Activated naive CD4-positive, alpha-beta T cell treated with anti-CD3 and anti-CD28 coated beads for 36 hours (primary cell): ENCODE measurements around the gene CDC42EP3. TPM values are rescaled to one million over a fixed set of nuclear protein-coding genes. Genes with fewer than 3 reads are reported as not detected.

Experiments used
- CTCF ChIA-PET: fragments of 350-600 bp; sonication (Branson Sonifier 250); formaldehyde crosslinking; loops from one replicate; lab custom pipeline; 2021; ENCODE audit warnings: antibody characterized with exemption; lab: Charles Lee
- DNase-seq: peaks from one replicate; pipeline ENCODE4 v3.0.0-alpha.2; 2020
- H3K27ac Mint-ChIP-seq: one replicate; pipeline ENCODE4 v1.8.0; 2021; ENCODE audit warnings: mild to moderate bottlenecking, mixed read lengths
- H3K27me3 Mint-ChIP-seq: one replicate; pipeline ENCODE4 v1.8.0; 2021; ENCODE audit warnings: low read depth, mixed read lengths
- H3K36me3 Mint-ChIP-seq: one replicate; pipeline ENCODE4 v1.8.0; 2021; ENCODE audit warnings: low read depth, mixed read lengths
- H3K4me1 Mint-ChIP-seq: one replicate; pipeline ENCODE4 v1.8.0; 2021; ENCODE audit warnings: low read depth, mixed read lengths
- H3K4me3 Mint-ChIP-seq: one replicate; pipeline ENCODE4 v1.8.0; 2021; ENCODE audit warnings: mild to moderate bottlenecking, moderate library complexity, mixed read lengths
- H3K9me3 Mint-ChIP-seq: one replicate; pipeline ENCODE4 v1.8.0; 2021; ENCODE audit warnings: mixed read lengths
- intact Hi-C: fragments of 100-400 bp; cut with micrococcal nuclease; formaldehyde crosslinking; loops from one replicate; pipeline ENCODE4 v1.15.1; 2023
- total RNA-seq, 2 experiments: library from RNA; stranded (reverse); gene quantifications; one replicate each; pipeline ENCODE4 v1.2.3, GENCODE V29; 2021

Gene CDC42EP3
- total RNA-seq, 2 experiments from 2014 or later, result 8.5 to 9.4 TPM

DNA sequence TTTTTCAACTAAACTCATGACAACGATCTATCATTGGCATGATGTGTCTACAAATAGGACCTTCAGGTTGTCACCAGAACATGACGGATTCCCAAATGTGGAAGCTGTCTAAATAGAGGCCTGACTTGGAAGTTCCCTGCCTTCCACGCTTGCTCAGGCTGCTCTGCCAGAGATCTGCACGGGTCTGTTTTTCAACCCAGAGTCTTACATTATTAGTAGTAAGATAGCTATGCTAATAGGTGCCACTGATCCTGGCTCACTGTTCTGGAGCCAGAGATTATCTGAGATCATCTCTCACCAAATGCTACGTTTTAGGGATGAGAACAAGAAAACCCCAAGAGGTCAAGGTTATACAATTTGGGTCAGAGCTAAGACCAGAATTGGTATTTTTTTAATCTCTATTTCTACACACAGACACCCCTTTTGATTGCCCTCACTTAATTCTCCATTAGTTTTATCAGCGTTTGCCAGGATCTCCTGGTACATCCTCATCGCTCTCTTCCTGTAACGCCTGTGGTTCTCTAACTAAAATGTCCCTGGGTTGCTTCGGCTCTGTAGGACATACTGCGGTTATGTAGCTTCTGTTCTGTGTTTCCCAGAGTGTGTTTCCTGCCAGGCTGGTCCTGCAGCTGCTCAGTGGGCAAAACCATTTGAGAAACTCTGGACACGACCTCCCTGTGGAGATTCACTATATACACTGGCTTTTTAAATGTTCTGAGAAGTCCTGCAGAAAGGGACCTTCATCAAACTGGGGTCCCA, 5.7 kb downstream of the CDC42EP3 start:
- CTCF ChIA-PET, result interaction anchor here (1.2 kb wide), 1 partner anchor 8 kb away, joined by 3 read pairs; no protein-coding TSS in a partner anchor
- Mint-ChIP-seq H3K27ac (no peak overlapping the region), H3K4me3 (no peak overlapping the region), H3K4me1 (peaks cover 48% of the 10 kb centered on the region), H3K9me3 (no peaks in the 10 kb centered on the region), H3K27me3 (no peaks in the 10 kb centered on the region), H3K36me3 (peaks cover 11% of the 10 kb centered on the region)
- DNase-seq, result no peak
- intact Hi-C loops, result no loop called here

DNA sequence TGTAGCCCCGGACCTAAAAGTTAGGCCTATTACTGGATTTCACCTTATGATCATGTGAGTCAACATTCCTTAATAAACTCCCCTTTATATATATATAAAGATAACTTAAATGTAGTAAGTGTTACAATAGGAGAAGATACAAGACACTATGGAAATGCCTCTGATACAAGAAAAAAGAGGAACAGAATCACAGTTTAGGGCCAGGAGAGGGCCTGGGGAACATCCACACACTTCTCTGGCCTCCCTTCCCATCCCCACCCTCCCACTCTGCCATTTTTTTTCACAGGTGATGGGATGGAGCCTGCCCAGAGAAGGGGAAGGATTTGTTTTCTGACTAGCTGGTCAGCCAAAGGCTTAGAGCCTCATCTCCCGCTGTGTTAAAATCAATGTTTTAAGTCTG, 6.4 kb downstream of the CDC42EP3 start:
- no peak for DNase-seq
- Mint-ChIP-seq H3K36me3 (peaks cover 11% of the 10 kb centered on the region), H3K4me1 (peaks cover 44% of the 10 kb centered on the region), H3K4me3 (no peak overlapping the region), H3K27me3 (no peaks in the 10 kb centered on the region), H3K27ac (no peak overlapping the region), H3K9me3 (no peaks in the 10 kb centered on the region)
- CTCF ChIA-PET, result no interaction called here
- intact Hi-C loops, result no loop called here

DNA sequence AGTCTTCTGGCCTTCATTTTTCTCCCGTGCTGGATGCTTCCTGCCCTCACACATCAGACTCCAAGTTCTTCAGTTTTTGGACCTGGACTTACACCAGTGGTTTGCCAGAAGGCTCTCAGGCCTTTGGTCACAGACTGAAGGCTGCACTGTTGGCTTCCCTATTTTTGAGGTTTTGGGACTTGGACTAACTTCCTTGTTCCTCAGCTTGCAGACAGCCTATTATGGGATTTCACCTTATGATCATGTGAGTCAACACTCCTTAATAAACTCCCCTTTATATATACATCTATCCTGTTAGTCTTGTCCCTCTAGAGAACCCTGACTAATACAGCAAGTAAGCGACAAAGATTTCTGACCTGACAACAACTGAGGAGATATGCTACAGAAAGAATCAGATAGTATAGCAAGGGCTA, 7.2 kb downstream of the CDC42EP3 start:
- CTCF ChIA-PET, result interaction anchor here (0.6 kb wide), 1 partner anchor 141 kb away, joined by 3 read pairs; no protein-coding TSS in a partner anchor
- peaks cover 41% of the 10 kb centered on the region for H3K4me1 Mint-ChIP-seq
- no peak overlapping the region for H3K27ac Mint-ChIP-seq
- no peaks in the 10 kb centered on the region for H3K27me3 Mint-ChIP-seq
- H3K9me3 Mint-ChIP-seq, result no peaks in the 10 kb centered on the region
- no peak for DNase-seq
- H3K36me3 Mint-ChIP-seq, result peaks cover 11% of the 10 kb centered on the region
- intact Hi-C loops, result no loop called here
- H3K4me3 Mint-ChIP-seq, result no peak overlapping the region

- intact Hi-C loops, result no loop called here
- DNase-seq, result no peak
- H3K27ac Mint-ChIP-seq, result no peak overlapping the region
- H3K4me3 Mint-ChIP-seq, result no peak overlapping the region
- no peaks in the 10 kb centered on the region for H3K9me3 Mint-ChIP-seq
- CTCF ChIA-PET, result no interaction called here
- H3K36me3 Mint-ChIP-seq, result peaks cover 11% of the 10 kb centered on the region
- H3K27me3 Mint-ChIP-seq, result no peaks in the 10 kb centered on the region
- H3K4me1 Mint-ChIP-seq, result peaks cover 43% of the 10 kb centered on the region
These were observed 8.1 kb downstream of the CDC42EP3 start for GRCh38 chr2:37663390-37663789.

DNA sequence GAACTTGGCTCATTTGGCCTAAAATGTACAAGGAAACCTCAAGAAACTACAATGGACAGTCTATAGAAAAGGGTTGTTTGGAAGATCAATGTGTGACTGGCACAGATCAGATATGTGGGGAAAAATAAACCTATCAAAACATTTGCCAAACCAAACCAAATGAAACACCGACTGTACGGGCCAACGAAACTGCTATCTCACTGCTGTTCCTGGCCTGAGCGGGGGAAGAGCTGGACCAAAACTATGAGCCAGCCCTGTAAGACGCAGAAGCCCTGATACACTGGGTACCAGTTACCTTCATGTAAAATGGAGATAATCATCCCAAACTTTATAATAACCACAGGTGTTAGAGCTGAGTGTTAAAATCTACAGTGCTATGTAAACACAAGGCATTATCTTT, 11.7 kb downstream of the CDC42EP3 start:
- peaks cover 17% of the 10 kb centered on the region for H3K36me3 Mint-ChIP-seq
- CTCF ChIA-PET, result no interaction called here
- no peak overlapping the region for H3K27ac Mint-ChIP-seq
- no peak overlapping the region for H3K4me3 Mint-ChIP-seq
- no peak for DNase-seq
- no peaks in the 10 kb centered on the region for H3K27me3 Mint-ChIP-seq
- no peaks in the 10 kb centered on the region for H3K9me3 Mint-ChIP-seq
- intact Hi-C loops, result no loop called here
- H3K4me1 Mint-ChIP-seq, result peaks cover 64% of the 10 kb centered on the region

- no peak overlapping the region for H3K27ac Mint-ChIP-seq
- CTCF ChIA-PET, result no interaction called here
- no peaks in the 10 kb centered on the region for H3K9me3 Mint-ChIP-seq
- DNase-seq, result no peak
- peaks cover 69% of the 10 kb centered on the region for H3K4me1 Mint-ChIP-seq
- peaks cover 14% of the 10 kb centered on the region for H3K36me3 Mint-ChIP-seq
- H3K27me3 Mint-ChIP-seq, result no peaks in the 10 kb centered on the region
- no peak overlapping the region for H3K4me3 Mint-ChIP-seq
- intact Hi-C loops, result no loop called here
These were observed 12.8 kb downstream of the CDC42EP3 start for GRCh38 chr2:37658682-37659081.

- Mint-ChIP-seq H3K36me3 (peaks cover 8% of the 10 kb centered on the region), H3K9me3 (no peaks in the 10 kb centered on the region), H3K27ac (no peak overlapping the region), H3K4me1 (peaks cover 77% of the 10 kb centered on the region), H3K27me3 (no peaks in the 10 kb centered on the region), H3K4me3 (no peak overlapping the region)
- CTCF ChIA-PET, result interaction anchor here (0.5 to 1.1 kb wide), 3 partner anchors 9 to 262 kb away, joined by 3 to 4 read pairs (median 3); no protein-coding TSS in a partner anchor
- intact Hi-C loops, result no loop called here
- DNase-seq, result no peak
These were observed 14.0 kb downstream of the CDC42EP3 start for GRCh38 chr2:37657471-37657870.

DNA sequence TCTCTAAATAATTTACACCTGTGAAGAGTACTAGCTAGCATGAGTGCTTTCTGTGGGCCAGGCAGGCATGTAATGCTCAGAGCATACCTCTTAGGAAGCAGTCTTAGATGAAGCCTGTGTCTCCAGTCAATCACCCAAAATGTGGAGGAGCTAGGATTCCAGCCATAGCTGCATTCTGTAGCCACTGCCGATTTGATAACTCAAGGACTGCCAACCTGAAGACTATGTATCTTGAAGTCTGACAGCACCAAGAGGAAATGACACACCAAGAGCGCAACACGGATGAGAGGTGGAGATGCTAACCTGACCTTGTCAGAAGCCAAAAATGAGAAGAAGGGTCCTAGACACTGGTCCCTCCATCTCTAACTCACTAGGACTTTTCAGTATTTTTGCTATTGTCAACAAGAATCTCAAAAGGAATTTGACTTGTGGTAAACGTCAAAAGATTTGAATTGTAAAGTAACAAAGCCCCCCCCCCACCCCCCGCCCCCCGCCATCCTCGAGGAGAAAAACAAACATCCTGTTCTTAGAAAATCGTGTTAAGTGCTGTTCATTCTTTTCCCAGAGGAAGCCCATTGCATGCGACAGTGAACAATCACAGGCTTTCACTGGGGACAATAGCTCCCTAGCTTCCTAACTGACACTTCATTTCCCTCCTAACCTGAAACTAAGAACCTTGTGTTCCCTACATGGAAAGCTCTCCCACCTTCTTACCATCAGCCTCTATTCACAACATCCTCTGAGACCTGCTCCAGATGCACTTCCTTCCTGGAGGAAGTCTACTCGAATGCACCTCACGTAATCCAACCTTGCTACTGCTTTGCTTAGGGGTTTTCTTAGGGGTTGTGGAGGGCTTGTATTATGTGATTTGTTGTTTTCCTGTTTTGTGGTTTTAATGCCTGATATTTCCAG, 14.7 kb downstream of the CDC42EP3 start:
- CTCF ChIA-PET, result interaction anchor here (0.8 to 1.1 kb wide), 3 partner anchors 9 to 261 kb away, joined by 3 to 4 read pairs (median 3); no protein-coding TSS in a partner anchor
- Mint-ChIP-seq H3K27ac (peak overlapping the region; percentile 80), H3K4me3 (peak overlapping the region; percentile 40), H3K27me3 (no peaks in the 10 kb centered on the region), H3K9me3 (no peaks in the 10 kb centered on the region), H3K36me3 (peaks cover 8% of the 10 kb centered on the region), H3K4me1 (peaks cover 82% of the 10 kb centered on the region)
- intact Hi-C loops, result loop anchor here (1.0 kb wide), 3 partner anchors 9 to 30 kb away; partner anchors contain the start of gene CDC42EP3
- peak; percentile 55 for DNase-seq

- H3K27ac Mint-ChIP-seq, result peak overlapping the region; percentile 71
- H3K4me3 Mint-ChIP-seq, result peak overlapping the region; percentile 33
These were observed 16.3 kb downstream of the CDC42EP3 start for GRCh38 chr2:37654932-37655841.

DNA sequence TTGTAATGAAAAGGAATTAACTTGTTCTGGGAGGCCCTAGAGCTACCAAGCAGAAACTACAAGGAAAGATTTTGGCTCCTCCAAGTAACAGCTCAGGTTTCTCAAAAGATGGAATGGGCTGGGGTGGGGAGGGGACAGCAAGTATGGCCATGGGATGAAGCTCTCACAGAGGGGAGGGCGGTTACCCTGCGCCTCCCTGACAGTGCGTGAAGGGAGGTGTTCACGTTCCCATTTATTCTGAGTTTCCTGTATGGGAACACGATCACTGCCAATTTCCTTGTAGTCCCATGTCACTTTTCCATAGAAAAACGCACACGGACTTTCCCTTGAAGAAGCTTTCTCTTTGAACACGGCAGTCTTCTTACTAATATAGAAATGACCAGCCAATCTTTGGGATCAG, 17.0 kb downstream of the CDC42EP3 start:
- Mint-ChIP-seq H3K27me3 (no peaks in the 10 kb centered on the region), H3K4me3 (peak overlapping the region; percentile 33), H3K27ac (peak overlapping the region; percentile 71), H3K36me3 (peaks cover 8% of the 10 kb centered on the region), H3K4me1 (peaks cover 76% of the 10 kb centered on the region), H3K9me3 (no peaks in the 10 kb centered on the region)
- DNase-seq, result no peak
- CTCF ChIA-PET, result interaction anchor here (0.6 to 1.3 kb wide), 3 partner anchors 16 to 30 kb away, joined by 3 to 5 read pairs (median 3); no protein-coding TSS in a partner anchor
- intact Hi-C loops, result no loop called here

More at GRCh38 chr2:37654932-37655841, 16.3 kb downstream of the CDC42EP3 start:
- H3K9me3 Mint-ChIP-seq, result no peaks in the 10 kb centered on the region
- intact Hi-C loops, result loop anchor here (1.0 kb wide), 1 partner anchor 20 kb away; no protein-coding TSS in a partner anchor
- DNase-seq, result no peak
- peaks cover 8% of the 10 kb centered on the region for H3K36me3 Mint-ChIP-seq
- H3K27me3 Mint-ChIP-seq, result no peaks in the 10 kb centered on the region
- CTCF ChIA-PET, result interaction anchor here (0.9 to 1.3 kb wide), 2 partner anchors 15 to 29 kb away, joined by 3 to 5 read pairs; no protein-coding TSS in a partner anchor
- H3K4me1 Mint-ChIP-seq, result peaks cover 80% of the 10 kb centered on the region

DNA sequence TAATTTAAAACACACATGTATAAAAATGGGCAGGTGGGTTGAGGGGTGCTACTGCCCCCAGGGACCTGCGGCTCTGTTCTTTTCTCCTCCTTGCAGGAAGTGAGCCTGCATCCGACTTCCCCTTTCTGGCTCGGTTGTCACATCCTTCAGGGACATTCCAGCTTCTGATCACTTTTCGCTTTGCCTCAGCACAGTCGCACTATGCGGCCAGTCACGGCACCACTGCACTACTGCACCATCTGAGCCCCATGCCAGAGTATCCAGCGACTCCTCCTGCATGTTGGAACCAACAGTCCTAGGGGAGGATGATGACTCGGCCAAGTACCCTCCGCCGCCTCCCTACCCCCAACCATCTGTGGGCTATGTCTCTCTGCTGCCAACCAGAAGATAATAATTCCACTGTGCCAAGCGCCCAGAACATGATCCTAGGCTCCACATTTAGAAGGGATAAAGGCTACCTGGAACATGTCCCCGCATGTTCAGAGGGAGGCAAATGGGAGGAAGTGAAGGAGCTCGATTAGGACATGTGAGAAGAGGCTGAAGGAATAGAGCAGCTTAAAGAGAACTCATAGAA, 17.6 kb downstream of the CDC42EP3 start:
- intact Hi-C loops, result no loop called here
- peaks cover 71% of the 10 kb centered on the region for H3K4me1 Mint-ChIP-seq
- no peaks in the 10 kb centered on the region for H3K9me3 Mint-ChIP-seq
- CTCF ChIA-PET, result interaction anchor here (0.6 to 1.3 kb wide), 3 partner anchors 17 to 31 kb away, joined by 3 to 5 read pairs (median 3); no protein-coding TSS in a partner anchor
- H3K27me3 Mint-ChIP-seq, result no peaks in the 10 kb centered on the region
- H3K27ac Mint-ChIP-seq, result peak overlapping the region; percentile 71
- H3K4me3 Mint-ChIP-seq, result peak overlapping the region; percentile 30
- peak; percentile 61 for DNase-seq
- peaks cover 8% of the 10 kb centered on the region for H3K36me3 Mint-ChIP-seq
